ENCODE measurements around the gene IBA57. TPM values are rescaled to one million over a fixed set of nuclear protein-coding genes. Genes with fewer than 3 reads are reported as not detected.

IBA57 gene
- total RNA-seq, 1 donor = 4.3 TPM

GRCh38 chr1:228139931-228140723 lies 25.5 kb upstream of the IBA57 start, which contains the start of gene GUK1:
Gene GUK1 (plus strand): TSS chr1:228140279. CDS start chr1:228140303, 24 bp downstream.
- peak; percentile 100 for DNase-seq (ENCODE audit: low read depth)
- H3K4me3 ChIP-seq (ENCODE audit: low read depth, low read length) = peak within 1 kb of the TSS; percentile 94
- TF ChIP-seq, protein P1, sequence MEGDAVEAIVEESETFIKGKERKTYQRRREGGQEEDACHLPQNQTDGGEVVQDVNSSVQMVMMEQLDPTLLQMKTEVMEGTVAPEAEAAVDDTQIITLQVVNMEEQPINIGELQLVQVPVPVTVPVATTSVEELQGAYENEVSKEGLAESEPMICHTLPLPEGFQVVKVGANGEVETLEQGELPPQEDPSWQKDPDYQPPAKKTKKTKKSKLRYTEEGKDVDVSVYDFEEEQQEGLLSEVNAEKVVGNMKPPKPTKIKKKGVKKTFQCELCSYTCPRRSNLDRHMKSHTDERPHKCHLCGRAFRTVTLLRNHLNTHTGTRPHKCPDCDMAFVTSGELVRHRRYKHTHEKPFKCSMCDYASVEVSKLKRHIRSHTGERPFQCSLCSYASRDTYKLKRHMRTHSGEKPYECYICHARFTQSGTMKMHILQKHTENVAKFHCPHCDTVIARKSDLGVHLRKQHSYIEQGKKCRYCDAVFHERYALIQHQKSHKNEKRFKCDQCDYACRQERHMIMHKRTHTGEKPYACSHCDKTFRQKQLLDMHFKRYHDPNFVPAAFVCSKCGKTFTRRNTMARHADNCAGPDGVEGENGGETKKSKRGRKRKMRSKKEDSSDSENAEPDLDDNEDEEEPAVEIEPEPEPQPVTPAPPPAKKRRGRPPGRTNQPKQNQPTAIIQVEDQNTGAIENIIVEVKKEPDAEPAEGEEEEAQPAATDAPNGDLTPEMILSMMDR (IDR thresholded peaks at IDR 0.05; ENCODE audit: insufficient read depth, low read depth, low read length) = no peak

DNA sequence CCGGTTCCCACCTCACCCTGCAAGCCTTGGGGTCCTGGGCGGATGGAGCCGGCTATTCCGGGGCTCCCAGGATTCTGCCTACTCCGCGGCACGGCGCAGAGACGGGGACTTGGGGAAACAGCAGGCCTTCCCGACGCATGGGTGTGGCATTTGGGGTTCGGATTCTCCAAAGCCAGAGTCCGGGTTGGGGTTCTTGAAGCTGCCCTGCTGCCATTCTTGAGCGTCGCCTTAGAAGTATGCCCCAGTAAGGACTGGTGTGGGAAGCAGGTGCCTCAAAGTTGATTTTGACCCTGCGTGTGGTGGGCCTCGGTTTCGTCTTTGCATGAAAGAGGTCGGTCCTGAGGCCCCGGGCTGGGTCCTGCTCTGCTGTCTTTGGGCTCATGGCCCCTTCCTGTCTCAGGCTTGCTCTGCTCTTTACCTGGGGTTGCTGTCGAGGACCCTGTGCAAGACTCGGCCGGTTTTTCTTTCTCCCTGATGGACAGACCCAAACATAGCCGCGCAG lies 24.8 kb upstream of the IBA57 start:
- peak overlapping the region; percentile 94 for H3K4me3 ChIP-seq (ENCODE audit: low read depth, low read length)
- peak; percentile 21 for DNase-seq (ENCODE audit: low read depth)
- TF ChIP-seq, protein P1 (IDR thresholded peaks at IDR 0.05; ENCODE audit: insufficient read depth, low read depth, low read length) = no peak

DNA sequence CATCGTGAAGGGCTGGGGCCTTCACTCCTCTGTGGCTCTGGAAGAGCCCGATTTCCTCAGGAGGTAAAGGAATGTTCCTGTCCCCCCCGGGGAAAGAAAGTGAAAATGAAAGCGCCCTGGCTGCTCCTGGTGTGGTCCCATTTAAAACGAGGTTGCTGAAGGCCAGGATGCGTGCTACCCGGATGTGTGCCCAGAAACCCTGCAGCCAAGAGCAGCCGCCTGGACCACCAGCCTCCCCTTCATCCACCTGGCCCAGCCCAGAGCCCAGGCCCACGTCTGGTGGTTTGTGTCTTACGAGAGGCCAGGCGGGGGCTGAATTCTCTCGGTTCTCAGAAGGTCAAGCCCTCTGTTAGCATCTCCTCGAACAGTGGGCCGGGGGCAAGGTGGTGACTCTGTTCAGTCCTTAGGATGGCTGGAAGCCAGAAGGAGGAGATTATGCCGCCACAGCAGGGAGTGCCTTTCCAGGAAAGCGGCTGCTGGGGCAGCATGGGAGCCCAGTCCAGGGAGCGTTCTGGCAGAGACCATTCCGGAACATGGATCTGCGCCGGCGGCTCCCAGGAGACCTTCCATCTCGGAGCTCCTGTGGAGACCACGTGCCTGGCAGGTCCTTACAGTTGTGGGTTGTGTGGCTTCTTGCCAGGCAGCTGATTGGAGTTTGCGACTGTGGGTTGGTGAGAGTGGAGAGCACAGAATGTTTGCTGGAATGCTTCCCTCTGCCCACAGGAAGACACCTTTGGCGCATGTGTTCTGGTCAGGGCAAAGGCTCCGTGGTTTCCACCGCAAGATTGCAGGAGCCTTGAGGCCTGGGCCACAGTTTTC lies 24.2 kb upstream of the IBA57 start:
- peak; percentile 81 for DNase-seq (ENCODE audit: low read depth)
- peak overlapping the region; percentile 94 for H3K4me3 ChIP-seq (ENCODE audit: low read depth, low read length)
- TF ChIP-seq, protein P1 (IDR thresholded peaks at IDR 0.05; ENCODE audit: insufficient read depth, low read depth, low read length) = no peak

- TF ChIP-seq, protein P1 (IDR thresholded peaks at IDR 0.05; ENCODE audit: insufficient read depth, low read depth, low read length) = no peak
- peak overlapping the region; percentile 94 for H3K4me3 ChIP-seq (ENCODE audit: low read depth, low read length)
- no peak for DNase-seq (ENCODE audit: low read depth)
Measured at GRCh38 chr1:228142155-228142691, 23.4 kb upstream of the IBA57 start.

GRCh38 chr1:228142701-228143136 lies 22.9 kb upstream of the IBA57 start:
- DNase-seq (ENCODE audit: low read depth) = no peak
- H3K4me3 ChIP-seq (ENCODE audit: low read depth, low read length) = no peak overlapping the region

More at GRCh38 chr1:228142701-228143136, 22.9 kb upstream of the IBA57 start:
- TF ChIP-seq, protein P1 (IDR thresholded peaks at IDR 0.05; ENCODE audit: insufficient read depth, low read depth, low read length) = no peak
